HCT116 (cell line): Measurements from ENCODE around the gene COLEC11.

ENCODE experiments used
- CBX3 ChIP-seq: IDR thresholded peaks from 2 replicates; pipeline ENCODE4 v1.6.1; 2012; ENCODE audit warnings: low read depth
- CEBPB ChIP-seq: IDR thresholded peaks from 2 replicates; pipeline ENCODE4 v1.6.1; 2012; ENCODE audit warnings: low read depth
- EZH2 ChIP-seq: fragments of 200-600 bp; sonication (generic); IDR thresholded peaks from 2 replicates; pipeline ENCODE4 v1.6.1; 2017; ENCODE audit warnings: antibody characterized with exemption, mixed run types
- FOSL1 ChIP-seq: IDR thresholded peaks from 2 replicates; pipeline ENCODE4 v1.6.1; 2012; ENCODE audit warnings: low read depth
- POLR2A ChIP-seq: IDR thresholded peaks from 2 replicates; pipeline ENCODE4 v1.7.0; 2011; ENCODE audit warnings: borderline replicate concordance; ENCODE audit not compliant: insufficient read depth, insufficient read length; ENCODE audit errors: extremely low read depth
- RAD21 ChIP-seq: IDR thresholded peaks from 2 replicates; pipeline ENCODE4 v1.6.1; 2012; ENCODE audit warnings: low read depth, mild to moderate bottlenecking
- SIN3A ChIP-seq: IDR thresholded peaks from 2 replicates; pipeline ENCODE4 v1.6.1; 2012; ENCODE audit warnings: low read depth
- TF ChIP-seq, protein P1 (sequence below): IDR thresholded peaks from 2 replicates; pipeline ENCODE4 v1.6.1; 2012
- TF ChIP-seq, protein P2 (sequence below), 3 experiments: fragments of 200-600 bp in 1 of 3; sonication (generic) in 1 of 3; IDR thresholded peaks in 2 of 3; conservative IDR thresholded peaks in 1 of 3; 2 replicates each; pipeline ENCODE4 v1.5.1; 2012 to 2017; ENCODE audit warnings: low read depth in 2 of 3, low read length in 2 of 3, antibody characterized with exemption in 1 of 3, borderline replicate concordance in 1 of 3, control low read depth in 1 of 3, mild to moderate bottlenecking in 1 of 3, mixed read lengths in 1 of 3, mixed run types in 1 of 3, moderate library complexity in 1 of 3; ENCODE audit not compliant: insufficient read depth in 1 of 3
- TF ChIP-seq, protein P3 (sequence below): IDR thresholded peaks from 2 replicates; pipeline ENCODE4 v1.6.1; 2012

DNA sequence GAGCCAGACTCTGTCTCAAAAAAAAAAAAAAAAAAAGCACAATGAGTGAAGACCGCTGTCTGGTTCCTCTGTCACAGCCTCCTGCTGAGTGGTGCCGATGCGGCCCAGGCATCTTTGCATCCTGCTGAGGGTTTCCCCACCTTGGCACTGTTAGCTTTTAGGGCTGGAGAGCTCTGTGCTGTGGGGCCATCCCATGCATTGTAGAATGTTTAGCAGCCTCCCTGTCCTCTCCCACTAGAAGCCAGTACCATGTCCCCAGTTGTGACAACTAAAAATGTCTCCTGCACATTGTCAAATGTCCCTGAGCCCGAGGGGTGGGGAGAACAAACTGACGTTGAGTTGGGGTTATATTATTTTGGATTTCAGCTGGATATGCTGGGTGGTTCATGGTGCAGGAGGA is 7.9 kb upstream of the COLEC11 start:
- TF ChIP-seq SIN3A (no peak), POLR2A (no peak), CEBPB (no peak), RAD21 (no peak), EZH2 (no peak), CBX3 (no peak), FOSL1 (no peak)
- TF ChIP-seq, protein P1, sequence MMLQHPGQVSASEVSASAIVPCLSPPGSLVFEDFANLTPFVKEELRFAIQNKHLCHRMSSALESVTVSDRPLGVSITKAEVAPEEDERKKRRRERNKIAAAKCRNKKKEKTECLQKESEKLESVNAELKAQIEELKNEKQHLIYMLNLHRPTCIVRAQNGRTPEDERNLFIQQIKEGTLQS, result no peak
- TF ChIP-seq, protein P2, sequence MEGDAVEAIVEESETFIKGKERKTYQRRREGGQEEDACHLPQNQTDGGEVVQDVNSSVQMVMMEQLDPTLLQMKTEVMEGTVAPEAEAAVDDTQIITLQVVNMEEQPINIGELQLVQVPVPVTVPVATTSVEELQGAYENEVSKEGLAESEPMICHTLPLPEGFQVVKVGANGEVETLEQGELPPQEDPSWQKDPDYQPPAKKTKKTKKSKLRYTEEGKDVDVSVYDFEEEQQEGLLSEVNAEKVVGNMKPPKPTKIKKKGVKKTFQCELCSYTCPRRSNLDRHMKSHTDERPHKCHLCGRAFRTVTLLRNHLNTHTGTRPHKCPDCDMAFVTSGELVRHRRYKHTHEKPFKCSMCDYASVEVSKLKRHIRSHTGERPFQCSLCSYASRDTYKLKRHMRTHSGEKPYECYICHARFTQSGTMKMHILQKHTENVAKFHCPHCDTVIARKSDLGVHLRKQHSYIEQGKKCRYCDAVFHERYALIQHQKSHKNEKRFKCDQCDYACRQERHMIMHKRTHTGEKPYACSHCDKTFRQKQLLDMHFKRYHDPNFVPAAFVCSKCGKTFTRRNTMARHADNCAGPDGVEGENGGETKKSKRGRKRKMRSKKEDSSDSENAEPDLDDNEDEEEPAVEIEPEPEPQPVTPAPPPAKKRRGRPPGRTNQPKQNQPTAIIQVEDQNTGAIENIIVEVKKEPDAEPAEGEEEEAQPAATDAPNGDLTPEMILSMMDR (IDR thresholded peaks at IDR 0.05 in 2 of 3, conservative IDR thresholded peaks at IDR 0.05 in 1 of 3; ENCODE audit: borderline replicate concordance in 1 of 3, insufficient read depth in 1 of 3, low read depth in 2 of 3, low read length in 2 of 3), result no peak
- TF ChIP-seq, protein P3, sequence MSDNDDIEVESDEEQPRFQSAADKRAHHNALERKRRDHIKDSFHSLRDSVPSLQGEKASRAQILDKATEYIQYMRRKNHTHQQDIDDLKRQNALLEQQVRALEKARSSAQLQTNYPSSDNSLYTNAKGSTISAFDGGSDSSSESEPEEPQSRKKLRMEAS, result no peak
